H1 (cell line): ENCODE measurements around the gene LFNG. TPM values are rescaled to one million over a fixed set of nuclear protein-coding genes. Genes with fewer than 3 reads are reported as not detected.
A peak's percentile ranks its signal among the peaks of the same experiment; 100 is the strongest.

Source experiments
- ATF2 ChIP-seq: IDR thresholded peaks from 2 replicates; pipeline ENCODE4 v1.6.1; 2012; ENCODE audit warnings: low read length, inconsistent platforms
- CHD1 ChIP-seq: IDR thresholded peaks from 2 replicates; pipeline ENCODE4 v1.6.1; 2012; ENCODE audit warnings: low read depth, low read length, improper control_type of control experiment
- CTCF ChIP-seq, 3 experiments: IDR thresholded peaks; 1 replicate in 2 of 3; 2 replicates in 1 of 3; pipeline versions ENCODE4 v1.5.1 to v1.6.1; 2011; ENCODE audit warnings: low read length in 3 of 3, mild to moderate bottlenecking in 3 of 3, inconsistent platforms in 2 of 3, low read depth in 1 of 3, moderate library complexity in 1 of 3; ENCODE audit not compliant: insufficient read depth in 1 of 3; ENCODE audit errors: control extremely low read depth in 1 of 3
- RNF2 ChIP-seq: fragments of 200-900, 300-1000 bp; sonication (generic); IDR thresholded peaks from 2 replicates; pipeline ENCODE4 v1.7.1; 2016; ENCODE audit warnings: borderline replicate concordance, low read depth, mild to moderate bottlenecking, antibody characterized with exemption, low read length; ENCODE audit not compliant: poor library complexity, severe bottlenecking; ENCODE audit errors: missing control alignments
- SAP30 ChIP-seq: fragments of 300-600 bp; sonication (generic); IDR thresholded peaks from 2 replicates; pipeline ENCODE4 v1.7.1; 2012; ENCODE audit warnings: low read length, moderate library complexity, mild to moderate bottlenecking, inconsistent platforms; ENCODE audit not compliant: insufficient read depth, insufficient replicate concordance
- SIRT6 ChIP-seq: IDR thresholded peaks from one replicate; pipeline ENCODE4 v1.7.1; 2012; ENCODE audit warnings: low read length, inconsistent platforms
- SP4 ChIP-seq: IDR thresholded peaks from 2 replicates; pipeline ENCODE4 v1.6.1; 2012; ENCODE audit warnings: low read length, inconsistent platforms
- TEAD4 ChIP-seq: IDR thresholded peaks from 2 replicates; pipeline ENCODE4 v1.6.1; 2012; ENCODE audit warnings: low read depth, low read length, inconsistent platforms, mixed read lengths
- USF2 ChIP-seq: IDR thresholded peaks from 2 replicates; pipeline ENCODE4 v1.6.1; 2011; ENCODE audit warnings: low read length, improper control_type of control experiment
- polyA plus RNA-seq, 7 experiments: library from polyadenylated mRNA; depleted of rRNA in 3 of 7; stranded (reverse) in 5 of 7; unstranded in 2 of 7; fragments of >200 nt in 5 of 7; fragments of 200-250 nt in 2 of 7; gene quantifications; 1 replicate in 5 of 7; 2 replicates in 1 of 7; 4 replicates in 1 of 7; pipeline versions ENCODE4 v1.2.1 to v1.2.3, GENCODE V29; 2011 to 2013; ENCODE audit warnings: missing spikeins in 2 of 7, mixed read lengths in 2 of 7
- total RNA-seq: library from RNA; stranded (reverse); fragmentation: NEBNext Ultra II Directional; extraction: Animal tissue kit (Norgen Biotek cat#: 25700); gene quantifications from 2 replicates; pipeline ENCODE4 v1.2.1, GENCODE V29; 2021

LFNG gene
- total and polyA plus RNA-seq, 2 of the 8 experiments (the other 6 are each of a cell fraction or from before 2014, with no cell fraction given): 31.6 to 35.6 TPM

GRCh38 chr7:2555121-2556052 lies 35.8 kb downstream of the LFNG start, which contains the start of gene BRAT1 (continued):
- TF ChIP-seq CTCF (IDR thresholded peaks at IDR 0.05; ENCODE audit: control extremely low read depth in 1 of 3, insufficient read depth in 1 of 3, low read depth in 1 of 3, low read length in 3 of 3) (peak; percentile 41 to 54 (median 46)), ATF2 (no peak; the same call in 1 of the 2 replicates), SIRT6 (no peak), SAP30 (no peak), RNF2 (no peak), TEAD4 (no peak), SP4 (no peak), USF2 (no peak), CHD1 (peak; percentile 93)
- TF ChIP-seq, all 59 proteins: peak for 19
